ENCODE data around the gene TBX6.
A peak's percentile ranks its signal among the peaks of the same experiment; 100 is the strongest.
"Not testable (repeated sequence)": the region's sequence is repeated elsewhere in the genome, so short reads cannot be mapped to it uniquely, and the experiment has no call there.

TBX6 gene, protein sequence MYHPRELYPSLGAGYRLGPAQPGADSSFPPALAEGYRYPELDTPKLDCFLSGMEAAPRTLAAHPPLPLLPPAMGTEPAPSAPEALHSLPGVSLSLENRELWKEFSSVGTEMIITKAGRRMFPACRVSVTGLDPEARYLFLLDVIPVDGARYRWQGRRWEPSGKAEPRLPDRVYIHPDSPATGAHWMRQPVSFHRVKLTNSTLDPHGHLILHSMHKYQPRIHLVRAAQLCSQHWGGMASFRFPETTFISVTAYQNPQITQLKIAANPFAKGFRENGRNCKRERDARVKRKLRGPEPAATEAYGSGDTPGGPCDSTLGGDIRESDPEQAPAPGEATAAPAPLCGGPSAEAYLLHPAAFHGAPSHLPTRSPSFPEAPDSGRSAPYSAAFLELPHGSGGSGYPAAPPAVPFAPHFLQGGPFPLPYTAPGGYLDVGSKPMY

DNA sequence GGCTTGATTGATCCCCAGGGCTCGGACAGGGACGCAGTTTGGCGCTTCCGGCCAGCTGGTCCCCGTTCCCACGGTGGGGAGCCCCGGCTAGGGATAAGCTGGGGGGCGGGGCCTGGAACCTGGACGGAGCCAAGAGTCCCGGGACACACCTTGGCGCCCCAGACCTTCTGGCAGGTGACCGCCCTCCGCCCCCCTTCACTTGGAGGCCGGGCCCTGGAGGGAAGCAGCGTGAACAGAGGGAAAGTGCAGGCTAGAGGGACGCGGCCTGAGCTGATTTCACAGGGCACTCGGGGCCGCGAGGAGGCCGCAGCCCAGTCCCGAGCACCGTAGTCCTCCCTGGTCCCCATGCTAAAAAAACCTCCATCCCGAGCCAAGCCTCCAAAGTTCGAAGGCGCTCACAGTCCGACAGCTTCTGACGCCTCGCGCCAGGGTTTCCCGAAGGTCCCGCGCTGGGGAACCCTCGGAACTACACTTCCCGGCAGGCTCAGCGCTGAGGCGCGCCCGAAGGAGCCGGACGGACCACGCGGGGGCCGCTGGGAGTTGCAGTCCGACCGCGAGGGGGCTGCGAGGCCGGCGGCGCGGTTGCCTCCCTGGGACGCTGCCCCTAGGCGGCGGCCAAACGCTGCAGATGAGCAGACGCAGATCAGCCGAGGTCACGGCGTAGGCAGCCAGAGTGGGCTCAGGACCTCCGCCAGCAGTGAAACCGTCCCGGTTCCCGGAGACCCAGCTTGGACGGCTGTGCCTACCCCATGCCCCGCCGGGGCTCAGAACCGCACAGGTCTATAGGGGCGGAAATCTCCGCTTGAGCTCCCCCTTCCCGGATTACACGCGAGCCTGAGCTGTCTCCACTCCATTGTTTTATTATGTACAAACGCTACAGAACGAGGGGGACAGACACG is at the start of gene TBX6:
TBX6 (minus strand) TSS at position 451 of the 899 bp plus-strand sequence. CDS start 731 bp downstream, outside the sequence.
- DNase-seq, result peak; percentile 77 to 80

DNA sequence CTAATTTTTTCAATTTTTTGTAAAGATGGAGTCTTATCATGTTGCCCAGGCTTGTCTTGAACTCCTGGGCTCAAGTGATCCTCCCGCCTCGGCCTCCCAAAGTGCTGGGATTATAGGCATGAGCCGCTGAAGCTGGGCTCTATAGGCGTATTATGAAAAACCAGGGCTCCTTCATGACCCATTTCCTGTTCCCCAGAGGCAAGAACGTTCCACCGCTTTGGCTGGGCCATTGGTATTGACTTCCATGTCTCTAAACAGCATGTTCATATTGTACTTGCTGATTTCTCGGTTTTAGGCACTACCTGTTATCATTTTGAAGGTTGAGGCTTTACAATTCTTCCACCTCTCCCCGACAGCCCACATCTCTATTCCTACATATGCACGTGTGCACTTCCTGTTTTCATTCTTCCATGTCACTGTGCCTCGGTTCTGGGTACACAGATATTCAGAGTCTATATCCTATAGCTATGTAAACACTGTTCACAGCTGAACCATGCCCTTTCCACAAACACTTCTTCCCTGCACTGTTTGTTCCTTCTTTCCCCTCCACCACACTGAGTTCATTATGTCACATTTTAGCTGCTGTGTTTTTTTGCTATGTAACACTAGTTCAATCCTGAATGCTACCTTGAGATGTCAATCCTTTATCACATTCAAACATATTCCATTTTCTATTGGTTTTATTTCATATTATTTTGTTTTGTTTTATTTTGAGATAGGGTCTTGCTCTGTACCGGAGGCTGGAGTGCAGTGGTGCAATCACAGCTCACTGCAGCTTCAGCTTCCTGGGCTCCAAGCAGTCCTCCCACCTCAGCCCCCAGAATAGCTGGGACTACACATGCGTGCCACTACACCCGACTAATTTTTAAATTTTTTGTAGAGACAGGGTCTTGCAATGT is 48.1 kb upstream of the TBX6 start:
- DNase-seq, result no peak

DNA sequence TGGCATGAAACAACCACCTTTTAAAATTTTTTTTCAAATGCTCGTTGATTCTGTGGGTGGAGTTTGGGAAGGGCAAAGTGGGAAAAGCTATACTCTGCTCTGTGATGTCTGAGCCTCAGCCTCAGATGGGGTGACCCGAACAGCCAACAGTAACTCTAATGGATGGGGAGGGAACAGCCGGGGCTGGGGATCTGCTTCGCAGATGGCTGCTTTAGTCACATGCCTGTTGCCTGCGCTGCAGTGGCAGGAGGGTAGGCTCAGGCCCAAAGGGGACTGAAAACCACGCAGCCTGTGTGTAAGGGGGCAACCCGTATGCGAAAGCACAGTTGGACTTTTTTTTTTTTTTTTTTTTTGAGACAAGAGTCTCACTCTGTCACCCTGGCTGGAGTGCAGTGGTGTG is 46.2 kb upstream of the TBX6 start:
- DNase-seq, result no peak

DNA sequence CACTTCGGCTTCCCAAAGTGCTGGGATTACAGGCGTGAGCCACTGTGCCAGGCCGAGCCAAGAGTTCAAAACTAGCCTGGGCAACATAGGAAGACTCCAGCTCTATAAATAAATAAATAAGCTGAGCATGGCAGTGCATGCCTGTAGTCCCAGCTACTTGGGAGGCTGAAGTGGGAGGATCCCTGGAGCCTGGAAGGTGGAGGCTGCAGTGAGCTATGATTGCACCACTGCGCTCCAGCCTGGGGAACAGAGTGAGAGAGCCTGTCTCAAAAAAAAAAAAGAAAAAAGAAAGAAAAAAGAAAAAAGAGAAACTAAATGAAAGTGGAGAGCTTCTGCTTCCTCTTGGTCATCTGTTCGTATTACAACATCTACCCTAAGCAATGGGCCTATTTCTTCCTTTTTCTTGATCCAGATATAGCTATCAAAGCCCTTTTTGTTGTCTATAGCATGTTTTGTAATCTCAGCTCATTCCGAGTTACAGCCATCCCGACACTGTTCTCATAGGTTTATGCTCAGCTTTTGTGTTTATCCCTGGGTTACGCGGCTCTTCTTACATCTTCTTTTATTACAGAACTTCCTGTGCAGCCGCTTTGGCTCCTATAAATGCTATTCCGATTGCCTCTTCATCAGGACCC is 45.4 kb upstream of the TBX6 start:
- no peak for DNase-seq

DNA sequence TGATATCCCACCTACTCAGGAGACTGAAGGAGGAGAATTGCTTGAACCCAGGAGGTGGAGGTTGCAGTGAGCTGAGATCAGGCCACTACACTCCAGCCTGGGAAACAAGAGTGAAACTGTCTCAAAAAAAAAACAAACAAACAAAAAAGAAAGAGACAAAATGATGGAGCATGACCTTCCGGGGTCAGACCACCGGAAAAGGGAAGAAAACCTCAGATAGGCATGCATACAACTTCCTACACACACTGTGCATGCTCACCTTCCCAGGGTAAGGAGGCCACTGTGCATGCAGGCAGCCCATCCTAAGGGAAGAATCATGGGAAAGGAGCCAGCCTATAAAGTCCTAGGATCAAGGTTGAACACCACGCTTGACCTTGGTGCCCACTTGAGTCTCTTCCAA is 40.9 kb upstream of the TBX6 start:
- DNase-seq, result no peak

DNA sequence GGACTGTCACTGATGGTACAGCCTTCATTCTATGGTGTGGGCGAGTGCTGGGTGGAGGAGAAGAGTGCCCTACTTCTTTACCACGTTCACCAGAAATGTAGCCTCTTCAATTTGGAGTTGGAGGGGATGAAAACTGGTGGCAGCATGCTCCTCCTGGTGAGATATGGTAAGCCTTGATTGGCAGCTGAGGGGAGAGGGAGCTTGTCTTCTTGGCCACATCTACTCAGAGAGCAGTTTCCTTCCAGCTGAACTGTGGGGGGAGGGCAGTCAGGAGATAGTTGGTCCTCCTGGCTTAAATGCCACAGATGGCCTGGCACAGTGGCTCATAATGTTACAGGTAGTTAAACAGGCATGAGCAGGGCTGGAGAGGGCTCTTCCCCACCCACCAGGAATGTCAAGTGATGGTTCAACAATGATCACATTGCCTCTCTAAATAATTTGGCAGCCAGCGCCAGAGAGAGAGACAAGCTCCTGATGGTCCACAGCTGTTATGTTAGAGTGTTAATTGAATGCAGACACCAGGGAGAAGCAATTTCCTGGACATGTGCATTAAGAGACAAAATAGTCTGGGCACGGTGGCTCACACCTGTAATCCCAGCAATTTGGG is 40.2 kb upstream of the TBX6 start:
- no peak for DNase-seq

DNA sequence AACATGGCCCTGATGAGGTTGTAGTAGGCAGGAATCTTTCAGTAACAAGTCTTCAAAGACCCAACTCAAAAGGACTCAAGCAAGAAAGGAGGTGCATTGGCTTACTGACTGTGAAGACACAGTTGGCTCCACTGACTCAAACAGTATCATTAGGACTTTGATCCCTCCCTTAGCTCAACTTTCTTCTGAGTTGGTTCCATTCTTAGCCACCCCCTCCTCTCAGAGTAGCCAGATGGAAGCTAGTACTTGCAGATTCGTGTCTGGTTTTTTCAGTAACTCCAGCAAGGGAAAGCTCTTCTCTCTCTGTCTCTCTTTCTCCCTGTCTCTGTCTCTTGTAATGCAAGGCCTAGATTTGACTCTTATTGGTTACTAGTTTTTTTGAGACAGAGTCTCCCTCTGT is 36.3 kb upstream of the TBX6 start:
- no peak for DNase-seq

DNA sequence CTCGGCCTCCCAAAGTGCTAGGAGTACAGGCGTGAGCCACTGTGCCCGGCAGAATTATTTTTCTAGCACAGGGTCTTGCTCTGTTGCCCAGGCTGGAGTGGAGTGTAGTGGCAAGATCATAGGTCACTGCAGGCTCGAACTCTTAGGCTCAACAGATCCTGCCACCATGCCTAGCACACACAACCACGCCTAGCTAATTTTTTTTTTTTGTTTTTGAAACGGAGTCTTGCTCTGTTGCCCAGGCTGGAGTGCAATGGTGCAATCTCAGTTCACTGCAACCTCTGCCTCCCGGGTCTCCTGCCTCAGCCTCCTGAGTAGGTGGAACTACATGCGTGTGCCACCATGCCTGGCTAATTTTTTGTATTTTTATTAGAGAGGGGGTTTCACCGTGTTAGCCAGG is 34.0 kb upstream of the TBX6 start:
- not testable (repeated sequence) for DNase-seq

DNA sequence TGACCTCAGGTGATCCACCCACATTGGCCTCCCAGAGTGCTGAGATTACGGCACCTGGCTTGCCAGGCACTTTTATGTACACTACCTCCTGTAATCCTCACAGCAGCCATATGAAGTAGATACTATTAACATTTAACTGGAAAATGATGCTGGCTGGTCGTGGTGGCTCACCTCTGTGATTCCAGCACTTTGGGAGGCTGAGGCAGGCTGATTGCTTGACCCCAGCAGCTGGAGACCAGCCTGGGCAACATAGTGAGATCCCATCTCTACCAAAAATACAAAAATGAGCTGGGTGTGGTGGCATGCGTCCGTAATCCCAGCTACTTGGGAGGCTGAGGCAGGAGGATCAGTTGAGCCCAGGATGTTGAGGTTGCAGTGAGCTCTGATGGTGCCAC is 33.3 kb upstream of the TBX6 start:
- DNase-seq, result no peak

DNA sequence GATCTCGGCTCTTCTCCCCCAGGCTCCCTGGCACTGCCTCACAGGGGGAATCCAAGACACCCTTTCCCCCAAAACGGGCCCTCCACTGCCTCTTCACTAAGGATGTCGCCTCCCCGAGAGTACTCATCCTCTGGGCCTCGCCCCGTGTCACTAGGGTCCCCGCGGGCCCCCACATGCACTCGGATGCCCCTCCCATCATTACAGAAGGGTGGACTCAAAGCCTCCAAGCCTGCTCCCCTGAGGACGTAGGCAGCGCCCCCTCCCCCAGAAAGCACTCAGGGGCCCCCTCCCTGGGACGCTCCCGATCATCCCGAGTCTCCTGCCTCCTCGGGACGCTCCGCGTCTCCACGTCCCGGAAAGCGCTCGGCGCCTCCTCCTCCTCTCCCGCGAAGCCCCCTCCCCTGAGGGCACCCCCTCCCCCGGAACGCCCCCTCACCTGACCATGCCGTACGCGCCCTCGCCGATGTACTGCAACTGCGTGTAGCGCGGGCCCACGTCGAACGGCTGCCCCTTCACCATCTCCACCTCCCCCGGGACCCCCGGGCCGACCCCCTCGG is 31.0 kb upstream of the TBX6 start:
- DNase-seq, result no peak

DNA sequence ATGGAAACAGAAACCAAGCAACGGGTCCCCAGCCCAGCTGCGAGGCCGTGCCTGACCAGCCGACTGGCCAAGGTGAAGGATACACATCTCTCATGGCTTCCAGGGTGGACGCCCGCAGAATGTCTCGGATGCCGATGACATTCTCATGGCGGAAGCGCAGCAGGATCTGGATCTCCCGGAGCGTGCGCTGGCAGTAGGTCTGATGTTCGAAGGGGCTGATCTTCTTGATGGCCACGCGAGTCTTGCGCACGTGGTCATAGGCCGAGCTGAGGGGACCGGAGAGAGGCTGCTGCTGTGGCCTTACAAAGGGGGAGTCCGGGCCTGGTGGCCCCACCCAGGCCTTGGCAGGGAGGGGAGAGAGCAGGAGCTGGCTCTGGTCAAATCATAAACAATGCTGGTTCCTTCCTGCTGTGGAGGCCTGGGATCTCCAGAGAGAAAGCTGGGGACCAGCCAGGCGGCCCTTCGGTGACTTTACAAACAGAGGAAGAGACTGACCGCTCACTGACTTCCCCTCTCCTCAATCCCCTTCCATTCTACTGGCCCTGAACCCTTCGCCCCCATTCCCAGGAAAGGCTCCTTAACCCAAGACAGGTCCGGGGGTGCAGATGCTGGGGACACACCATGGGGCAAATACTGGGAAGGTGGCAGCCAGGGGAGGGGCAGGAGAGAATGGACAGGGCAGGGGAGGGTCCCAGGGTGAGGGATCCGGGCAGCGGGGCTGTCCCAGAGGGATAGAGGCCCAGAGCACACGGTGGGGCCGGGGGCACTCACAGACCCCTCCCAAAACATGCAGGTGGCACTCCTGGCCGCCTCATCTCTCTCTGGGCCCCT is 30.2 kb upstream of the TBX6 start:
- no peak for DNase-seq

DNA sequence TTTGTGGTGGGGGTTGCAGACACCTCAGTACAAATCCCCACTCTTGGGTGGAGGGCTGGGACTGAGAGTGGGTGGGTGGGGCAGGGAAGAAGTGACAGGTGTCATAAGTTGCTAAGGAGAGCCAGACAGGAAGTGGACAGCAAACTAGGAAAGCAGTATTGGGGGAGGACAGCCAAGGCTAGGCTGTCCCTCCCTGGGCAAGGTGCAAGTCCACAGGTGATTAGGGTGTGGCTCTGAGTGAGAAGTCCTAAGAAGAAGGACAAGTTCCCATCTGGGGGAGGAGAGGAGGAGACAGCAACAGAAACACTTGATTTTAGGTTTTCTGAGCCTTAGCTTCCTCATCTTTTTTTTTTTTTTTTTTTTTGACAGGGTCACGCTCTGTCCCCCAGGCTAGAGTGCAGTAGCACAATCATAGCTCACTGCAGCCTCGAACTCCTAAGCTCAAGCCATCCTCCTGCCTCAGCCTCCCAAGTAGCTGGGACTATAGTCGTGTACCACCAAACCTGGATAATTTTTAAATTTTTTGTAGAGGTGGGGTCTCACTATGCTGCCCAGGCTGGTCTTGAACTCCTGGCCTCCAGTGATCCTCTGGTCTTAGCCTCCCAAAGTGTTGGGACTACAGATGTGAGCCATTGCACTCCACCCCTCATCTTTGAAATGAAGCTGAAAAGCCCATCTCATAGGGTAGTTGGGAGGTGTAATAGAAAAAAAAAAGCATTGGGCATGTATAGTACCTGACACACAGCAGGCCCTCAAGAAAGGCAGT is 28.8 kb upstream of the TBX6 start:
- no peak for DNase-seq

DNA sequence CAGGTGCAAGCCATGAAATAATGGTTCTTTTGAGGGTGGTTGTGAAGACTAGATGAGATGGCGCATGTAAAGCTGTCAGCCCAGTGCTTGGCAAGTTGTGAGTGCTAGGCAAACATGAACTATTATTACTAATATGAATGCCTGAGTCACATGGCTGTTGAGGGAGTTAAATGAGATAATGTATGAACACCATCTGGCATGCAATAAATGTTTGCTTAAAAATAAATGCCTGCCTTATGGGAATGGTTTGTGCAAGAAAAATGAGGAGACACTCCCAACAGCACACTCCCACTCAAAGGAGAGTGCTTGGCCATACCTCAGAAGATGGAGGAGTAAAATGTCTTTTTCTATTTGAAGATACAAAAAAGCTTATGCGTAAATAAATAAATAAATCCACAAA is 27.7 kb upstream of the TBX6 start:
- no peak for DNase-seq

DNA sequence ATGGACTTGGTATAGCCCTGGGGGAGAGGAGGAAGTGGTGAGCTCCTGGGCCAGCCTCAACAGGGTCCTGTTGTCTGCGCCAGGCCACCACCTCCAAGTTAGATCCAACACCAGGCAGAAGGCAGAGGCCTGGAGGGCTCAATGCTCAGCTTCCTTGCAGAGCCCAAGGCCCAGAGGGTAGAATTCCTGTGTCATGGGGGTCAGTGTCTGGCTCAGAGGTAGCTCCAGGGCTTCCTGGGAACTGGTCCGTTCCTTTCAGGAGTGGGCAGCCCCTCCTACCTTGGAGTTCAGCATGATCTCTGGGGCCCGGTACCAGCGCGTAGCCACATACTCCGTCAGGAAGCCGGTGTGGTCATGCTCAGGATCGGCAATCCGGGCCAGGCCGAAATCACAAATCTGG is 26.0 kb upstream of the TBX6 start:
- DNase-seq, result no peak

DNA sequence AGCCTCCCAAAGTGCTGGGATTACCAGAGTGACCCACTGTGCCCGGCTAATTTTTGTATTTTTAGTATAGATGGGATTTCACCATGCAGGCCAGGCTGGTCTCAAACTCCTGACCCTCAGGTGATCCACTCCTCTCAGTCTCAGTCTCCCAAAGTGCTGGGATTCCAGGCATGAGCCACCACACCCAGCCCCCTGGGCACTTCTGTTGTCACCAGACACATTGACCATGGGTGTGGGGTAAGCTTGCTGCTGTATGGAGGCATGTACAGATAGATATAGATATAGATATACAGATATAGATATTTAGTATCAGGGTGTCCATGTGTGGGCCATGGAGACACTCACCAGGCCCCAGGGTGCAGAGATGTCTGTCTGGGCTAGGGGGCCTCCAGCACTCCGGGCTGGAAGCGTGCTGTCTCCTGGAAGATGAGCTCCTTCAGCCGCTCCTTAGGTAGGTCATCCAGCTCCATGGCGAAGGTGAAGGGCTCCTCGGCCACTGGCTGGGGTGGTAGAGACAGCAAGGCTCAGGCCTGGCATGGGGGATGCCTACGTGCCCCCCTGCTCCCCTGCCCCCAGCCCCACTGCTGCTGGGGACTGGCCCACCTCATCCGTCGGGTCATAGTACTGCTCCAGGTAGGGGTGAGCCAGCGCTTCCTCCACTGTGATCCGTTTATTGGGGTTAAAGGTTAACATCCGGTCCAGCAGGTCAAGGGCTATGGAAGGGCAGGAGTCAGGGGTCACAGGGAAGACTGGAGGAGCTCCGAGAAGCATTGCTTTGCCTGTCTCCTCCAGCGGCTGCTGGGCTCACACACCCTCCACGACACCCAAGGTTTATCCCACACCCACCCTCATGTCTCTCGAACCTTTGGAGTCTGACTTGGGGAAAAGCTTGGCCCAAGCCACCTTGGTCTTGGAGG is 24.8 kb upstream of the TBX6 start:
- DNase-seq, result no peak

DNA sequence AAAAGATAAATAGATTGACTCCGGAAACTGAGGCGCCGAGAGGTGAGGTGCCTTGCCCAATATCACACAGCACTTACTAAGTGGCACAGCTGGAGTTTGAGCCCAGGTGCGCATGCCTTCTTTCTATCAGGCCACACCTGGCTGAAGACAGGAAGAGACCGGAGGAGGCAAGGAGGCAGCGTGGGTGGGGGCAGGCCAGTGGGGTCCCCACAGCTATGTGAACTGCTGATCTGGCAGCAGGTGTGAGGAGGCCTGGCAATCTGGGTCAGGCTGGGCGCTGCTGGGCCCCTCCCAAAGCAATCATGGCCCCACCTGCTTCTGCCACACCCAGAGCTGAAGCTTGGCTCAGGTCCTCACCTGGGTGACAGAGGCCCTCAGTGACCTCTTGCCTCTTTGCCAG is 23.5 kb upstream of the TBX6 start:
- DNase-seq, result no peak

DNA sequence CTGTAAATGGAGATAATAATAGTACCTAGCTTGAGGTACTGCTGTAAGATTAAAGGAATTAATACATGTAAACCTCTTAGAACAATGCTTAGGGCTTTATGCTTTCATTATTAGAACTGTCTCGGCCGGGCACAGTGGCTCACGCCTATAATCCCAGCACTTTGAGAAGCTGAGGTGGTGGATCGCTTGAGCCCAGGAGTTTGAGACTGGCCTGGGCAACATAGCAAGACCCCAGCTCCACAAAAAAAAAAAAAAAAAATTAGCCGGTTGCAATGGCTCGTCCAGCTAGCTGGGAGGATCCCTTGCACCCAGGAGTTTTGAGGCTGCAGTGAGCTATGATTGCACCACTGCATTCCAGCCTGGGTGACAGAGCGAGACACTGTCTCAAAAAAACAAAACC is 23.1 kb upstream of the TBX6 start:
- DNase-seq, result not testable (repeated sequence)

DNA sequence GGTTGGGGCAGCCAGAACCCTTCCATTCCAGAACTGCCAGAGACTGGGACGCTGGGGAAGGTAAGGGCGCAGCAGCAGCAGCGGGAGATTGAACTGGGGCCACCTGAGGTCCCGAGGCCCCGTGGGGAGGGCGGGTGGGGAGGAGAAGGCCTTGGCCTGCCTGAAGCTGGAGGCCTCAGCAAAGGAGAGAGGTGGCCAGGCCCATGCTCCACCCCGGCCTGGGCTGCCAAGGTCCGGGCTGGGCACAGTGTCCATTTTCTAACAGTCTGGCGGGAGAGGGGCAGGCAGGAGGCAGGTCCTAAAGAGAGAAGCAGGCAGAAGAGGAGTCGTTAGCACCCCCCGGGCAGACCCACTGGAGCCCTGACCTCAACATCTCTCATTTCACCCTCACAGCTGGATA is 22.7 kb upstream of the TBX6 start:
- no peak for DNase-seq

Measured in bone marrow (tissue), 2 donors.